Ishikawa (cell line): Measurements from ENCODE around the gene FOXP1.

Source experiments
- EGR1 ChIP-seq: IDR thresholded peaks from 2 replicates; pipeline ENCODE4 v1.6.1; 2012
- EP300 ChIP-seq: IDR thresholded peaks from 2 replicates; pipeline ENCODE4 v1.6.1; 2012; ENCODE audit warnings: borderline replicate concordance
- FOXM1 ChIP-seq: IDR thresholded peaks from 2 replicates; pipeline ENCODE4 v1.6.1; 2012; ENCODE audit warnings: low read depth, borderline replicate concordance
- NFIC ChIP-seq: IDR thresholded peaks from 2 replicates; pipeline ENCODE4 v1.6.1; 2012
- RAD21 ChIP-seq: IDR thresholded peaks from 2 replicates; pipeline ENCODE4 v1.6.1; 2012; ENCODE audit warnings: low read depth
- TAF1 ChIP-seq: IDR thresholded peaks from 2 replicates; pipeline ENCODE4 v1.6.1; 2012; ENCODE audit warnings: low read depth, mild to moderate bottlenecking
- TCF12 ChIP-seq: IDR thresholded peaks from 2 replicates; pipeline ENCODE4 v1.6.1; 2012; ENCODE audit warnings: low read depth
- TEAD4 ChIP-seq: IDR thresholded peaks from 2 replicates; pipeline ENCODE4 v1.6.1; 2012
- YY1 ChIP-seq: IDR thresholded peaks from 2 replicates; pipeline ENCODE4 v1.6.1; 2012; ENCODE audit warnings: low read depth
- TF ChIP-seq, protein P1 (sequence below): IDR thresholded peaks from 2 replicates; pipeline ENCODE4 v1.6.1; 2012; ENCODE audit warnings: low read depth, mild to moderate bottlenecking

DNA sequence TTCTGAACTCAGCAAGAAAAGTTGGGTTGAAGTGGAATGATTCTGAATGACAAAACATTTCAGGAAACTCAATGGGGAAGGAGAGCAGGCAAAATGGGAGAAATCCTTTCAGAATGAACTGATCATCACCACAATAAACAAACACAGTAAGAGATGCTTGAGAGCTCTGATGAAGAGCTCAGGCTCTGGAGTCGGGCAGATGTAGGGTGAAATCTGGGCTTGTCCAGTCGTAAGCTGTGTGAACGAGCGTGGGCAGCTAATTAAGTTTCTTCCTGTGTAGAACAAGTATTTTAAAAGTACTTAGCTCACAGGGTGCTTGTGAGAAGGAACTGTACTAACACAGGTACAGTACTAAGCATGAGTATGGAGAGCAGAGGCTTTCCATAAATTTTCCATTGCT lies 406.2 kb downstream of the FOXP1 start:
- TF ChIP-seq TAF1 (no peak), TEAD4 (no peak), YY1 (no peak), EP300 (no peak), RAD21 (no peak), EGR1 (no peak), NFIC (no peak), TCF12 (no peak), FOXM1 (no peak)
- TF ChIP-seq, protein P1, sequence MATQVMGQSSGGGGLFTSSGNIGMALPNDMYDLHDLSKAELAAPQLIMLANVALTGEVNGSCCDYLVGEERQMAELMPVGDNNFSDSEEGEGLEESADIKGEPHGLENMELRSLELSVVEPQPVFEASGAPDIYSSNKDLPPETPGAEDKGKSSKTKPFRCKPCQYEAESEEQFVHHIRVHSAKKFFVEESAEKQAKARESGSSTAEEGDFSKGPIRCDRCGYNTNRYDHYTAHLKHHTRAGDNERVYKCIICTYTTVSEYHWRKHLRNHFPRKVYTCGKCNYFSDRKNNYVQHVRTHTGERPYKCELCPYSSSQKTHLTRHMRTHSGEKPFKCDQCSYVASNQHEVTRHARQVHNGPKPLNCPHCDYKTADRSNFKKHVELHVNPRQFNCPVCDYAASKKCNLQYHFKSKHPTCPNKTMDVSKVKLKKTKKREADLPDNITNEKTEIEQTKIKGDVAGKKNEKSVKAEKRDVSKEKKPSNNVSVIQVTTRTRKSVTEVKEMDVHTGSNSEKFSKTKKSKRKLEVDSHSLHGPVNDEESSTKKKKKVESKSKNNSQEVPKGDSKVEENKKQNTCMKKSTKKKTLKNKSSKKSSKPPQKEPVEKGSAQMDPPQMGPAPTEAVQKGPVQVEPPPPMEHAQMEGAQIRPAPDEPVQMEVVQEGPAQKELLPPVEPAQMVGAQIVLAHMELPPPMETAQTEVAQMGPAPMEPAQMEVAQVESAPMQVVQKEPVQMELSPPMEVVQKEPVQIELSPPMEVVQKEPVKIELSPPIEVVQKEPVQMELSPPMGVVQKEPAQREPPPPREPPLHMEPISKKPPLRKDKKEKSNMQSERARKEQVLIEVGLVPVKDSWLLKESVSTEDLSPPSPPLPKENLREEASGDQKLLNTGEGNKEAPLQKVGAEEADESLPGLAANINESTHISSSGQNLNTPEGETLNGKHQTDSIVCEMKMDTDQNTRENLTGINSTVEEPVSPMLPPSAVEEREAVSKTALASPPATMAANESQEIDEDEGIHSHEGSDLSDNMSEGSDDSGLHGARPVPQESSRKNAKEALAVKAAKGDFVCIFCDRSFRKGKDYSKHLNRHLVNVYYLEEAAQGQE = no peak
